Ovary (tissue), 9 donors: ENCODE results near the gene ABHD12B. TPM values are rescaled to one million over a fixed set of nuclear protein-coding genes. Genes with fewer than 3 reads are reported as not detected.

Experiments
- DNase-seq, 5 donors: peaks; one replicate each; pipeline ENCODE4 v3.0.0-alpha.2; 2019 to 2020
- H3K27ac ChIP-seq, 2 donors: fragments of 200-600 bp; one replicate each; pipeline versions ENCODE4 v1.5.1 to v1.8.0; 2019 to 2022
- H3K27me3 ChIP-seq: fragments of 200-600 bp; one replicate; pipeline ENCODE4 v1.8.0; 2022
- H3K36me3 ChIP-seq: fragments of 200-600 bp; sonication (generic); one replicate; pipeline ENCODE4 v1.5.1; 2019
- H3K4me1 ChIP-seq: one replicate; pipeline ENCODE4 v1.8.1; 2013; ENCODE audit warnings: mild to moderate bottlenecking, moderate library complexity; ENCODE audit not compliant: insufficient read depth
- H3K4me3 ChIP-seq: fragments of 200-600 bp; sonication (generic); one replicate; pipeline ENCODE4 v1.5.1; 2017
- H3K9me3 ChIP-seq, 2 donors: fragments of 200-600 bp in 1 of 2; sonication (generic) in 1 of 2; one replicate each; pipeline versions ENCODE4 v1.5.1 to v1.8.1; 2013 to 2019; ENCODE audit warnings: mild to moderate bottlenecking in 1 of 2, moderate library complexity in 1 of 2
- CTCF ChIP-seq, 3 donors: fragments of 450-650 bp in 2 of 3; fragments of 200-600 bp in 1 of 3; IDR thresholded peaks; one replicate each; pipeline versions ENCODE4 v1.5.1 to v1.8.0; 2016 to 2022; ENCODE audit warnings: antibody characterized with exemption in 3 of 3, mild to moderate bottlenecking in 1 of 3
- EP300 ChIP-seq: sonication (generic); formaldehyde crosslinking; IDR thresholded peaks from one replicate; pipeline ENCODE4 v1.6.1; 2017; ENCODE audit warnings: antibody characterized with exemption
- POLR2A ChIP-seq: fragments of 450-650 bp; IDR thresholded peaks from one replicate; pipeline ENCODE4 v1.6.1; 2017; ENCODE audit warnings: antibody characterized with exemption, mild to moderate bottlenecking, moderate library complexity
- WGBS, 3 donors: extraction: QIAGEN DNeasy Blood & Tissue Kit in 1 of 3; methylation state at CpG; one replicate each; pipeline versions ENCODE4 v1.1.5 to v1.1.7; 2013 to 2017; 5-methylcytosine and 5-hydroxymethylcytosine counted together
- intact Hi-C, 4 donors: fragments of 100-400 bp; cut with DNase I; formaldehyde crosslinking; loops; one replicate each; pipeline versions ENCODE4 v1.11.0 to v1.15.1; 2022 to 2023
- polyA plus RNA-seq, 2 donors: library from polyadenylated mRNA; stranded (reverse); fragments of 200-250 nt in 1 of 2; fragments of 350-450 nt in 1 of 2; fragmentation: Illumina TruSeq in 1 of 2; extraction: RNeasy Lipid Tissue Mini Kit (QIAGEN cat#74804) in 1 of 2; gene quantifications; one replicate each; pipeline ENCODE4 v1.2.3, GENCODE V29; 2013 to 2014
- total RNA-seq, 7 donors: library from RNA; depleted of rRNA in 2 of 7; stranded (reverse); fragments of >200 nt in 2 of 7; fragmentation: NEBNext Ultra II Directional in 3 of 7; extraction: Animal tissue kit (Norgen Biotek cat#: 25700) in 3 of 7; gene quantifications; one replicate each; pipeline versions ENCODE4 v1.1.0 to v1.2.4, GENCODE V29; 2016 to 2023
- donor health status: DM: no; HTN: no; CAD: no; lungs with moderate emphysema.
- donor health status: DM: no; HTN: no; CAD: no.
- donor health status: Bipolar disorder and iron deficiency.
- donor health status: DM: yes; HTN: yes; CAD: no.
- donor health status: DM: no; HTN: no; CAD: no.
- donor health status: DM: yes; HTN: yes; CAD: no.

The ABHD12B gene
- total and polyA plus RNA-seq, 9 donors = 0.45 to 5.1 (median 0.84) TPM; not detected in 6

GRCh38 chr14:50875359-50876070 is 3.7 kb downstream of the ABHD12B start:
- WGBS, 3 donors = 46 to 69% (median 57%) methylated on average over 7 of the region's 7 CpGs

DNA sequence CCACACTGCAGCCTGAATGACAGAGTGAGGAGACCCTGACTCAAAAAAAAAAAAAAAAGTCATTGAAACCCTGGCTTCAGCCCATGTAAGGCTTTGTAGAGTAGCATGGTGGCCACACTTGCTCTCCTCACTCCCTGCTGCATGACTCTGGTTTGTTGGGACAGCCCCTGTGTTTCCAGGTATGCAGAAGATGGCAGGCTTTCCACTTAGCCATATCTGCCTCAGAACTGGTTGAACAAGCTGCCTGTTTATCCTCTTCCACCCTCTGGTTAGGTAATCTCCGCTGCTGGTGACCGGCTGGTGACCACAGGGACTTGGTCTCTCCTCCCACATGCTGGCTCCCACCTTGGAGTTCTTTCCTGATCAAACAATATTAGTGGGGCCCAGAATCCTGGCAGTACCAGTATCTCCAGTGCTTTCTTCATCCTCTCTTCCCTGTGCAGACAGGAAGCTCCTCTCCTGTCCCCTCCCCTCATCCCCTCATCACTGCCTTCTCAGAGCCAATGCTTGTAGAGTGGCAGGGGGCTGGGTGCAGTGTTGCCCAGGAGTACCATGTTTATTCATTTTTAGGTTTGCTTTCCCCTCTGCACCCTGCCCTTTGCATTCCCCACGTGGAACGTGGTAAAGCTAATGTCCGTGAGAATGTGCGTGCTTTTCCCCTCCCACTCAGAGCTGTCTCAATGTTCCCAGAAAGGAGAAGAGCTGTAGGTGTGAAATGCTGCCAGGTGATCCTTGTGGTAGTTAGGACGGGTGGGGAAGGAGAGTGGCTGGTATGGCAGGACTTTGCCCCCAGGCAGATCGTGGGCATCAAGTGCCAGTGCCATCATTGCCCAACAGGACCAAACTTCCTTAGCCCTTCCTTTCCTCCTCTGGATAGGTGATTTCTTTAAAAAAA is 11.3 kb downstream of the ABHD12B start:
- intact Hi-C loops = no loop called here
- no peak overlapping the region for H3K27ac ChIP-seq
- no peaks in the 10 kb centered on the region for H3K27me3 ChIP-seq
- H3K9me3 ChIP-seq = no peaks in the 10 kb centered on the region
- TF ChIP-seq POLR2A = no peak
- no peak for TF ChIP-seq EP300
- TF ChIP-seq CTCF (IDR thresholded peaks at IDR 0.05) = no peak
- H3K36me3 ChIP-seq = no peaks in the 10 kb centered on the region
- DNase-seq = no peak
- no peak overlapping the region for H3K4me3 ChIP-seq
- H3K4me1 ChIP-seq = no peaks in the 10 kb centered on the region
- 77 to 81% (median 78%) methylated on average over 8 of the region's 8 CpGs for WGBS, 3 donors

More at GRCh38 chr14:50875359-50876070, 3.7 kb downstream of the ABHD12B start:
- H3K27me3 ChIP-seq = no peaks in the 10 kb centered on the region
- TF ChIP-seq POLR2A (no peak), CTCF (IDR thresholded peaks at IDR 0.05) (no peak), EP300 (no peak)
- intact Hi-C loops = no loop called here
- no peaks in the 10 kb centered on the region for H3K36me3 ChIP-seq
- H3K27ac ChIP-seq = no peak overlapping the region
- H3K9me3 ChIP-seq = no peaks in the 10 kb centered on the region
- no peak overlapping the region for H3K4me3 ChIP-seq
- no peak for DNase-seq
- H3K4me1 ChIP-seq = peaks cover 3% of the 10 kb centered on the region

DNA sequence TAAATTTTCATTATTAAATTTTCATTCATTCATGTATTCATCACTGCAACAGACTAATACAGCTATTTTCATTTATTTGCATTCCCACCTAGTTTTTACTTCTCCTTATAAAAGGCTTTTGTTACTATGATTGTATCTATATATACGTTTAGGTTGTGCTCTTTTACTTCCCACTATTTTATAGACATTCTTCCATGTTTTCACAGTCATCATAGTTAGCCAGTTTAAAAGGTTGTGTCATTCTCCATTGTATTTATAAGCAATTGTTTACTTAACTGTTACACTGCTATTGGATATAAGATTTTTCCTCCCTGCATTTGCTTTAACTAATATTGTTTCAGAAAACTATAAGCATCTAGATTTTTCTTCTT is 12.0 kb downstream of the ABHD12B start:
- Histone ChIP-seq H3K4me1 (no peaks in the 10 kb centered on the region), H3K36me3 (no peaks in the 10 kb centered on the region), H3K27me3 (no peaks in the 10 kb centered on the region), H3K27ac (no peak overlapping the region), H3K4me3 (no peak overlapping the region), H3K9me3 (no peaks in the 10 kb centered on the region)
- no peak for TF ChIP-seq EP300
- no peak for TF ChIP-seq CTCF (IDR thresholded peaks at IDR 0.05)
- TF ChIP-seq POLR2A = no peak
- intact Hi-C loops = no loop called here
- WGBS, 3 donors = 88 to 96% (median 95%) methylated on average over 1 of the region's 1 CpG
- no peak for DNase-seq

DNA sequence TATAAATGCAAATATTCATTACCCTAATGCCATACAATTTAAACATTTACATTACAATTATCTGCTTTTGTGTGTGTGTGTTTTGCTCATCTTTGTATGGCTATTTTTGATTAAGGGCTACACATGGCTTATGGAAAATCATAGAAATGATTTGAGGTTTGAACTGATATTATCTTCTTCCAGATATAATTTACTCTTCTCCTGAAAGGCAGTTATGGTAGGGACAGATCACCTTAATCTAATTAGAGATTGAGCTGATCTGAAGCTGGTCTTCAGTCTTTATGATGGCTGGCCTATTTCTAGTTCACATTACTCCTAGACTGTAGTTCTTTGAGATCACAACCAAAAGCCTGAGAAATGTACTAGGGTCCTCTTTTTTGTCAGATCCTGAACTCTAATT is 15.6 kb downstream of the ABHD12B start:
- intact Hi-C loops = no loop called here
- Histone ChIP-seq H3K27me3 (no peaks in the 10 kb centered on the region), H3K4me1 (no peaks in the 10 kb centered on the region), H3K9me3 (no peaks in the 10 kb centered on the region), H3K27ac (no peak overlapping the region), H3K36me3 (no peaks in the 10 kb centered on the region), H3K4me3 (no peak overlapping the region)
- DNase-seq = no peak
- TF ChIP-seq CTCF (IDR thresholded peaks at IDR 0.05) (no peak), POLR2A (no peak), EP300 (no peak)
